ENCODE data around the gene GEMIN8.

- TF ChIP-seq RXRA (IDR thresholded peaks at IDR 0.05; ENCODE audit: insufficient read depth, low read depth, low read length) (no peak), RFX5 (IDR thresholded peaks at IDR 0.05; ENCODE audit: borderline replicate concordance, low read depth, low read length) (no peak), RAD21 (IDR thresholded peaks at IDR 0.05 in 1 of 2, conservative IDR thresholded peaks at IDR 0.05 in 1 of 2; ENCODE audit: low read depth in 2 of 2, low read length in 2 of 2) (no peak), TEAD4 (IDR thresholded peaks at IDR 0.05; ENCODE audit: low read depth, low read length) (no peak), SP1 (IDR thresholded peaks at IDR 0.05; ENCODE audit: low read depth, low read length) (no peak), CTCF (IDR thresholded peaks at IDR 0.05; ENCODE audit: control extremely low read depth in 1 of 3, insufficient read depth in 1 of 3, low read depth in 1 of 3, low read length in 3 of 3) (no peak), EZH2 (IDR thresholded peaks at IDR 0.05; ENCODE audit: low read depth, low read length, severe bottlenecking) (no peak), EP300 (IDR thresholded peaks at IDR 0.05; ENCODE audit: borderline replicate concordance in 1 of 2, low read depth in 2 of 2, low read length in 2 of 2) (no peak), KDM1A (IDR thresholded peaks at IDR 0.05; ENCODE audit: borderline replicate concordance, low read length) (no peak)
Measured at GRCh38 chrX:14010566-14010965, 19.1 kb downstream of the GEMIN8 start.

All from H1 (cell line).